ENCODE data around the gene PSENEN. TPM values are rescaled to one million over a fixed set of nuclear protein-coding genes. Genes with fewer than 3 reads are reported as not detected.

PSENEN gene
- total and polyA plus RNA-seq, 2 experiments from 2014 or later: 20.6 to 175 TPM

DNA sequence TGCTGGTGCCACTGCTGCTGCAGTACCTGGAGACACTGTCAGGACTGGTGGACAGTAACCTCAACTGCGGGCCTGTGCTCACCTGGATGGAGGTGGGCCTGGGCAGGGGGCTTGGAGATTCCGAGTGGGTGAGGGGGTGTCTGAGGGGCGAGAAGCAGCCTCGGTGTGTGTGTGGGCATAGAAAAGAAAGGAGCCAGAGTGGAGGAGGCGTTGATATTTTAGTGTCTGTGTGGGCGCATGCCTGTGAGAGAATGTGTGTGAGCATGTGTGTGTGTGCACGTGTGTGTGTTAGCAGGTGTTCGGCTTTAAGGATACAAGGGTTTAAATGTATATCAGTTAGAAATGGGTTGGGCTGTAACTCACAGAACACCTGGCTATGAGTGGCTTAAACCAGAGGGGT lies 33.6 kb downstream of the PSENEN start (continued):
- TF ChIP-seq REST (IDR thresholded peaks at IDR 0.05; ENCODE audit: unreplicated experiment): no peak
- no peak for TF ChIP-seq EZH2phosphoT487 (IDR thresholded peaks at IDR 0.05; ENCODE audit: unreplicated experiment)
- TF ChIP-seq NANOG (IDR thresholded peaks at IDR 0.05; ENCODE audit: borderline replicate concordance): no peak
- no peak for TF ChIP-seq EZH2 (IDR thresholded peaks at IDR 0.05; ENCODE audit: low read depth, unreplicated experiment)
- no peak for TF ChIP-seq CREB1 (CRISPR knock-in tag; IDR thresholded peaks at IDR 0.05; ENCODE audit: low read depth)
- TF ChIP-seq CTCF (conservative IDR thresholded peaks at IDR 0.05; ENCODE audit: low read depth in 2 of 2): no peak
- no peak for TF ChIP-seq ETS1 (IDR thresholded peaks at IDR 0.05)

DNA sequence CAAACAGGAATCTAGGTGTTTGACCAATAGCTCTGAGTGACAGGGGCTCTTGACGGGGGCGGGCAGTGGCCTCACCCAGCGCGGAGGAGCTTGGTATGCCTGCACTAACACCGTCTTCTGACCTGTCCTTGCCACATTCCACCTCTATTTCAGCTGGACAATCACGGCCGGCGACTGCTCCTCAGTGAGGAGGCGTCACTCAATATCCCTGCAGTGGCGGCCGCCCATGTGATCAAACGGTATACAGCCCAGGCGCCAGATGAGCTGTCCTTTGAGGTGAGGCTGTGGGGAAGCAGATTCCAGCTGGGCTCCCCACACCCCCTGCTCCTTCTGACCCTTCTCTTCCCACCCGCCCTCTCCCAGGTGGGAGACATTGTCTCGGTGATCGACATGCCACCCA lies 34.6 kb downstream of the PSENEN start:
- peaks cover 26% of the 10 kb centered on the region for H3K4me1 ChIP-seq (ENCODE audit: insufficient read depth)
- H2AFZ ChIP-seq: no peak overlapping the region
- no peak overlapping the region for H3K4me3 ChIP-seq
- Mint-ChIP-seq H3K27ac (no peak overlapping the region), H3K27me3 (ENCODE audit: insufficient read depth, low read depth, poor library complexity) (peaks cover 29% of the 10 kb centered on the region), H3K9me3 (no peaks in the 10 kb centered on the region; the same call in 2 of the 3 replicates), H3K36me3 (ENCODE audit: low read depth) (peaks cover 6% of the 10 kb centered on the region; the same call in 1 of the 3 replicates), H3K4me1 (peaks cover 43% of the 10 kb centered on the region), H3K4me3 (no peak overlapping the region)
- no peaks in the 10 kb centered on the region for H4K20me1 ChIP-seq (replicated peaks; ENCODE audit: insufficient read depth)
- H3F3A ChIP-seq (replicated peaks; ENCODE audit: low read depth): 0 out of 2 replicates have a peak, but pooled peaks cover 3% of the 10 kb centered on the region
- H3K4me2 ChIP-seq: no peak overlapping the region
- ATAC-seq (no peak), DNase-seq (ENCODE audit: low spot score) (no peak)
- no peak overlapping the region for H3K27ac ChIP-seq (ENCODE audit: low read depth)
- H3K36me3 ChIP-seq (ENCODE audit: insufficient read depth): no peaks in the 10 kb centered on the region
- no peaks in the 10 kb centered on the region for H3K9me2 ChIP-seq (ENCODE audit: insufficient read depth)
- peaks cover 11% of the 10 kb centered on the region for H3K27me3 ChIP-seq (ENCODE audit: insufficient read depth)
- H3K79me2 ChIP-seq (replicated peaks; ENCODE audit: insufficient read depth): no peaks in the 10 kb centered on the region
- TF ChIP-seq JUNB (IDR thresholded peaks at IDR 0.05; ENCODE audit: unreplicated experiment) (no peak), EZH2 (IDR thresholded peaks at IDR 0.05; ENCODE audit: low read depth, unreplicated experiment) (no peak), ZNF462 (CRISPR knock-in tag; IDR thresholded peaks at IDR 0.05) (no peak), EZH2phosphoT487 (IDR thresholded peaks at IDR 0.05; ENCODE audit: unreplicated experiment) (no peak), NANOG (IDR thresholded peaks at IDR 0.05; ENCODE audit: borderline replicate concordance) (no peak), ETS1 (IDR thresholded peaks at IDR 0.05) (no peak), STAT1 (IDR thresholded peaks at IDR 0.05; ENCODE audit: unreplicated experiment) (no peak)

All from GM23338 (cell line).